Measurements from ENCODE around the gene NPAS4. TPM values are rescaled to one million over a fixed set of nuclear protein-coding genes. Genes with fewer than 3 reads are reported as not detected.

NPAS4 gene
- total RNA-seq, 4 donors from 2014 or later, result 0.19 TPM; not detected in 3

DNA sequence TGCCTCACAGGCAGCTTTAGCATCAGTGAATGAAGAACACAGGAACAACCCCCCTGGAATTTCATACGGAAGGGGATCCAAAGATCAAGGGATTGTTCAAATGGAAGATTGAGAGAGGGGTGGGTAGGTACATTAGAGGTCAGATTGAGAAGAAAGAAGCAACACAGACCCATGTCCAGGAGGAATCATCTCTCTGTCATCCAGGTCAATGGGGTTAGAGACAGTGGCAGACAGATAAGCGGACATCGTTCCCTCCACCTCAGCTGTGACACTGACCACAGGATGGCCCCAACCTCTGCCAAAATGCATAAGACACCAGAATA lies 1.9 kb upstream of the NPAS4 start:
- WGBS, 2 donors, result 45 to 57% methylated on average over 3 of the region's 3 CpGs
- intact Hi-C loops (cut with DNase I; ENCODE audit: low total_unique reads), result loop anchor here (10.0 kb wide), 1 partner anchor 416 kb away; no protein-coding TSS in a partner anchor
- H3K4me3 ChIP-seq (ENCODE audit: low read depth, poor library complexity, severe bottlenecking), result no peak overlapping the region
- no peak for DNase-seq (ENCODE audit: low spot score in 2 of 2)
- TF ChIP-seq, protein P1, sequence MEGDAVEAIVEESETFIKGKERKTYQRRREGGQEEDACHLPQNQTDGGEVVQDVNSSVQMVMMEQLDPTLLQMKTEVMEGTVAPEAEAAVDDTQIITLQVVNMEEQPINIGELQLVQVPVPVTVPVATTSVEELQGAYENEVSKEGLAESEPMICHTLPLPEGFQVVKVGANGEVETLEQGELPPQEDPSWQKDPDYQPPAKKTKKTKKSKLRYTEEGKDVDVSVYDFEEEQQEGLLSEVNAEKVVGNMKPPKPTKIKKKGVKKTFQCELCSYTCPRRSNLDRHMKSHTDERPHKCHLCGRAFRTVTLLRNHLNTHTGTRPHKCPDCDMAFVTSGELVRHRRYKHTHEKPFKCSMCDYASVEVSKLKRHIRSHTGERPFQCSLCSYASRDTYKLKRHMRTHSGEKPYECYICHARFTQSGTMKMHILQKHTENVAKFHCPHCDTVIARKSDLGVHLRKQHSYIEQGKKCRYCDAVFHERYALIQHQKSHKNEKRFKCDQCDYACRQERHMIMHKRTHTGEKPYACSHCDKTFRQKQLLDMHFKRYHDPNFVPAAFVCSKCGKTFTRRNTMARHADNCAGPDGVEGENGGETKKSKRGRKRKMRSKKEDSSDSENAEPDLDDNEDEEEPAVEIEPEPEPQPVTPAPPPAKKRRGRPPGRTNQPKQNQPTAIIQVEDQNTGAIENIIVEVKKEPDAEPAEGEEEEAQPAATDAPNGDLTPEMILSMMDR (IDR thresholded peaks at IDR 0.05), result no peak
- TF ChIP-seq POLR2A (IDR thresholded peaks at IDR 0.05), result no peak

DNA sequence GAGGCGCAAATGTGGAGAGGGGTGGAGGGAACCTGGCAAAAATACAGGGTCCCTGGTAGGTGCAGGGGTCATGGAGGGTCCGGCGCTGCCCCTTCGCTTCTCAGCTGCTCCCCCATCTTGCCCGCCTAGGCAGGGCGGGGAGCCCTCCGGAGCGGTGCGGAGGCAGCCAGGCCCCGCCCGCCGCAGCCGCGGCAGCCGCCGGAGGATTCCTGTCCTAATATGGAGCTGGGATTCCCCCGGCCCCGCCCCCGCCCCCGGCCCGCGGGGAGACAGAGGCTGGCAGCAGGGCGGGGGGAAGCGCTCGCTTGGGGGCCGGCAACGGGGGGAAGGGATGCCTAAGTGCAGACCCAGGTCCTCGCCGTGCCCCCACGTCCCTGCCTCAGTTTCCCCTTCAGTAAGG lies 1.0 kb upstream of the NPAS4 start:
- DNase-seq (ENCODE audit: low spot score in 2 of 2), result no peak
- H3K4me3 ChIP-seq (ENCODE audit: low read depth, poor library complexity, severe bottlenecking), result no peak overlapping the region
- 3% methylated on average over 23 to 30 of the region's 30 CpGs for WGBS, 2 donors
- intact Hi-C loops (cut with DNase I; ENCODE audit: low total_unique reads), result loop anchor here (10.0 kb wide), 1 partner anchor 415 kb away; no protein-coding TSS in a partner anchor
- no peak for TF ChIP-seq POLR2A (IDR thresholded peaks at IDR 0.05)
- TF ChIP-seq, protein P1 (IDR thresholded peaks at IDR 0.05), result no peak

DNA sequence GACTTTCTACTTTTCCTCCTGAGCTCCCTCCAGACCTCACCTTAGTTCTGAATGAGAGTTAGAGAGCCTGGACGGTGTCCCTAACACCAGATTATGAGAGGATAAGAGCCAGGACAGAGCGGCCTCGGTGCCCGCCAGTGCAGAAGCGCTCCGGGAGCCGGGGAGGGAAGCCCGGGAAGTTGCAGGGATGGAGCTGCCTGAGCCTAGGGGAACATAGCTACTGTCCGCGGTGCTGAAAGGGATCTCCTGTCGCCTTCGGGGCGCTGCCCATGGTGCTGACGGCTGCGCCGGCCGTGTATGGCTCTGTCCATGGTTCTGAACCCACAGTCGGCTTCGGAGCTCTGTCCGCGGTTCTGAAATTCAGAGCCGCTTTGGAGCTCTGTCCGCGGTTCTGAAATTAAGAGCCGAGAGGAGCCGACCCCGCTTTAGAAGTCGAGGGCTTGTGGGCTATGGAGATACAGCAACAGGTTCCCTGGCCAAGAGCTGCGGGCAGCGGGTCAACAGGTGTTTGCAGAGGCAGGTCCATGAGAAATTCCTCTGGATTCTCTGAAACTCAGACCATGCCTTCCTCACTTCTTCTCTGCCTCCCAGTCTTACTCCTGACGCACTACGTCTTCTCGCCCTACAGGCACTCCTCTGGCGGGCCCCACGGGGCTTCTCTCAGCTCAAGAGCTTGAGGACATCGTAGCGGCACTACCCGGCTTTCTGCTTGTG lies 814 bp downstream of the NPAS4 start:
- intact Hi-C loops (cut with DNase I; ENCODE audit: low total_unique reads), result no loop called here

DNA sequence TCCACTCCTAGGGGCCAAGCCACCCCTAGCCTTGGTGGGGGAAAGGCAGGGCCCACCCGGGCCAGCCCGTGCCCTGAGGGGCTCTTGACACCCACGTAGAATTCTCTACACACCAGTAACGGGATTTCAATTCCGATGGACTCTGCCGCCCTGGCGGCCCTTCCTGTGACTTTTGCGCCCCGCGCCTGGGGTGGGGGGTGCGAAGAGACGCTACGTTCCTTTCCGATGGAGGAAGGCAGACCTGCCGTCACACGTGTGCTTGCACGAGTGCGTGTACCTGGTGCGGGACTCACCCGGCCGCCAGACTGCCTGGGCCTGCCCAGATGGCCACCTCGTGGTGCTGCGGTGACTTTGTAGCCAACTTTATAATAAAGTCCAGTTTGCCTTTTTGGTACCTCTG lies 5.5 kb downstream of the NPAS4 start:
- 61 to 72% methylated on average over 23 of the region's 23 CpGs for WGBS, 2 donors

More for the DNA sequence above, 814 bp downstream of the NPAS4 start:
- TF ChIP-seq POLR2A (IDR thresholded peaks at IDR 0.05), result no peak
- TF ChIP-seq, protein P1 (IDR thresholded peaks at IDR 0.05), result no peak
- WGBS, 2 donors, result 12 to 13% methylated on average over 32 to 38 of the region's 38 CpGs
- DNase-seq (ENCODE audit: low spot score in 2 of 2), result peak; percentile 89 to 98
- H3K4me3 ChIP-seq (ENCODE audit: low read depth, poor library complexity, severe bottlenecking), result no peak overlapping the region

DNA sequence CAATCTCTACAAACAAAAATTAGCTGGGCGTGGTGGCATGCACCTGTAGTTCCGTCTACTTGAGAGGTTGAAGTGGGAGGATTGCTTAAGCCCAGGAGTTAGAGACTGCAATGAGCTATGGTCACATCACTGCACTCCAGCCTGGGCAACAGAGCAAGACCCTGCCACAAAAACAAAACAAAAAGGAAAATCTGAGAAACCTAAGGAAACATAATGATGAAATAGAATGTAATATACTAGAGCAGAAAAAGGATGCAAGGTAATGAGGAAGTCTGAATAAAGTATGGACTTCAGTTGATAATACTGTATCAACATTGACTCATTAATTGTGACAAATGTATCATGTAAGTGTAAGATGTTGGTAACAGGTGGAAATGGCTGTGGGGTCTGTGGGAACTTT lies 8.1 kb downstream of the NPAS4 start:
- DNase-seq (ENCODE audit: low spot score in 2 of 2), result no peak
- no peak for TF ChIP-seq POLR2A (IDR thresholded peaks at IDR 0.05)
- TF ChIP-seq, protein P1 (IDR thresholded peaks at IDR 0.05), result no peak
- no peak overlapping the region for H3K4me3 ChIP-seq (ENCODE audit: low read depth, poor library complexity, severe bottlenecking)
- 92 to 93% methylated on average over 2 of the region's 2 CpGs for WGBS, 2 donors
- intact Hi-C loops (cut with DNase I; ENCODE audit: low total_unique reads), result no loop called here

More for the DNA sequence above, 5.5 kb downstream of the NPAS4 start:
- TF ChIP-seq, protein P1 (IDR thresholded peaks at IDR 0.05), result no peak
- TF ChIP-seq POLR2A (IDR thresholded peaks at IDR 0.05), result no peak
- DNase-seq (ENCODE audit: low spot score in 2 of 2), result no peak
- intact Hi-C loops (cut with DNase I; ENCODE audit: low total_unique reads), result no loop called here
- no peak overlapping the region for H3K4me3 ChIP-seq (ENCODE audit: low read depth, poor library complexity, severe bottlenecking)

All from lower leg skin (tissue), 4 donors.